Astrocyte (in vitro differentiated cells and primary cell): ENCODE measurements around the gene CORO2A. TPM values are rescaled to one million over a fixed set of nuclear protein-coding genes. Genes with fewer than 3 reads are reported as not detected.

Experiments
- DNase-seq: peaks from one replicate; pipeline ENCODE4 v3.0.0-alpha.2; 2010; ENCODE audit warnings: low read depth
- FAIRE-seq: peaks from 2 replicates; lab custom pipeline; 2011; peaks lifted over from hg19 to GRCh38; lab: Jason Lieb, UNC
- H2AFZ ChIP-seq: 2 replicates; pipeline ENCODE4 v1.6.0; 2012; ENCODE audit warnings: low read depth, low read length, inconsistent platforms
- H3K27ac ChIP-seq: 2 replicates; pipeline ENCODE4 v1.5.1; 2011; ENCODE audit warnings: low read depth, low read length, inconsistent platforms
- H3K27me3 ChIP-seq: 2 replicates; pipeline ENCODE4 v1.6.0; 2011; ENCODE audit warnings: low read length, inconsistent platforms; ENCODE audit not compliant: insufficient read depth
- H3K36me3 ChIP-seq: 2 replicates; pipeline ENCODE4 v1.5.1; 2011; ENCODE audit warnings: low read length, inconsistent platforms; ENCODE audit not compliant: insufficient read depth
- H3K4me1 ChIP-seq: 2 replicates; pipeline ENCODE4 v1.5.1; 2011; ENCODE audit warnings: low read length, inconsistent platforms; ENCODE audit not compliant: insufficient read depth
- H3K4me2 ChIP-seq: 2 replicates; pipeline ENCODE4 v1.6.0; 2012; ENCODE audit warnings: low read length, inconsistent platforms
- H3K4me3 ChIP-seq: 2 replicates; pipeline ENCODE4 v1.5.1; 2011; ENCODE audit warnings: low read depth, mild to moderate bottlenecking, low read length, inconsistent platforms; ENCODE audit not compliant: insufficient read depth
- H3K79me2 ChIP-seq: 2 replicates; pipeline ENCODE4 v1.6.0; 2012; ENCODE audit warnings: mild to moderate bottlenecking, low read length, inconsistent platforms; ENCODE audit not compliant: insufficient read depth
- H3K9ac ChIP-seq: 2 replicates; pipeline ENCODE4 v1.6.0; 2012; ENCODE audit warnings: mild to moderate bottlenecking, low read length, inconsistent platforms
- H3K9me3 ChIP-seq: 2 replicates; pipeline ENCODE4 v1.5.1; 2012; ENCODE audit warnings: low read depth, mild to moderate bottlenecking, low read length, inconsistent platforms; ENCODE audit not compliant: insufficient read depth
- H4K20me1 ChIP-seq: 2 replicates; pipeline ENCODE4 v1.6.0; 2012; ENCODE audit warnings: low read length, inconsistent platforms; ENCODE audit not compliant: insufficient read depth
- H3K27ac Mint-ChIP-seq: one replicate; pipeline ENCODE4 v1.8.0; 2021; ENCODE audit warnings: mild to moderate bottlenecking, mixed read lengths; ENCODE audit not compliant: unreplicated experiment
- H3K27me3 Mint-ChIP-seq: one replicate; pipeline ENCODE4 v1.8.0; 2021; ENCODE audit warnings: low read depth, mixed read lengths; ENCODE audit not compliant: unreplicated experiment
- H3K36me3 Mint-ChIP-seq: one replicate; pipeline ENCODE4 v1.8.0; 2021; ENCODE audit warnings: low read depth, mixed read lengths; ENCODE audit not compliant: unreplicated experiment
- H3K4me1 Mint-ChIP-seq: one replicate; pipeline ENCODE4 v1.8.0; 2021; ENCODE audit warnings: low read depth, mixed read lengths; ENCODE audit not compliant: unreplicated experiment
- H3K4me3 Mint-ChIP-seq: one replicate; pipeline ENCODE4 v1.8.0; 2021; ENCODE audit warnings: mild to moderate bottlenecking, moderate library complexity, mixed read lengths; ENCODE audit not compliant: unreplicated experiment
- H3K9me3 Mint-ChIP-seq: one replicate; pipeline ENCODE4 v1.8.0; 2021; ENCODE audit warnings: mild to moderate bottlenecking, mixed read lengths; ENCODE audit not compliant: unreplicated experiment
- CTCF ChIP-seq: IDR thresholded peaks from 2 replicates; pipeline ENCODE4 v1.5.1; 2011; ENCODE audit warnings: low read depth, mild to moderate bottlenecking, inconsistent platforms, low read length, moderate library complexity; ENCODE audit not compliant: insufficient read depth
- EZH2 ChIP-seq: IDR thresholded peaks from 2 replicates; pipeline ENCODE4 v1.6.1; 2012; ENCODE audit warnings: mild to moderate bottlenecking, low read length, inconsistent platforms; ENCODE audit not compliant: insufficient read depth
- total RNA-seq: library from RNA; stranded (reverse); gene quantifications from 2 replicates; pipeline ENCODE4 v1.2.1, GENCODE V29; 2021

Gene CORO2A
- total RNA-seq, 1 donor from 2014 or later = 11.1 TPM

GRCh38 chr9:98101416-98101815, 91.0 kb downstream of the CORO2A start:
- no peaks in the 10 kb centered on the region for H3K36me3 ChIP-seq
- DNase-seq (no peak), FAIRE-seq (no peak)
- H3K9me3 Mint-ChIP-seq = no peaks in the 10 kb centered on the region
- H3K4me2 ChIP-seq = no peak overlapping the region
- no peaks in the 10 kb centered on the region for H3K4me1 ChIP-seq
- H3K9ac ChIP-seq = no peak overlapping the region
- H3K27me3 Mint-ChIP-seq = peaks cover 2% of the 10 kb centered on the region
- H2AFZ ChIP-seq = no peak overlapping the region
- H3K4me1 Mint-ChIP-seq = peaks cover 3% of the 10 kb centered on the region
- no peaks in the 10 kb centered on the region for H3K9me3 ChIP-seq
- H3K27ac Mint-ChIP-seq = no peak overlapping the region
- no peaks in the 10 kb centered on the region for H3K27me3 ChIP-seq
- peaks cover 15% of the 10 kb centered on the region for H3K36me3 Mint-ChIP-seq
- H3K4me3 ChIP-seq = no peak overlapping the region
- H3K79me2 ChIP-seq = no peaks in the 10 kb centered on the region
- no peak for TF ChIP-seq CTCF
- TF ChIP-seq EZH2 = no peak
- H3K4me3 Mint-ChIP-seq = no peak overlapping the region
- no peak overlapping the region for H3K27ac ChIP-seq
- H4K20me1 ChIP-seq = no peaks in the 10 kb centered on the region

GRCh38 chr9:98100456-98100855, 92.0 kb downstream of the CORO2A start:
- Histone ChIP-seq H3K4me3 (no peak overlapping the region), H3K79me2 (no peaks in the 10 kb centered on the region), H4K20me1 (no peaks in the 10 kb centered on the region), H3K27ac (no peak overlapping the region), H3K27me3 (no peaks in the 10 kb centered on the region), H3K36me3 (no peaks in the 10 kb centered on the region), H3K9ac (no peak overlapping the region), H2AFZ (no peak overlapping the region), H3K4me1 (no peaks in the 10 kb centered on the region), H3K9me3 (no peaks in the 10 kb centered on the region), H3K4me2 (no peak overlapping the region)
- Mint-ChIP-seq H3K27ac (no peak overlapping the region), H3K27me3 (peaks cover 2% of the 10 kb centered on the region), H3K4me1 (peaks cover 3% of the 10 kb centered on the region), H3K36me3 (peaks cover 21% of the 10 kb centered on the region), H3K4me3 (no peak overlapping the region), H3K9me3 (no peaks in the 10 kb centered on the region)
- no peak for TF ChIP-seq CTCF
- TF ChIP-seq EZH2 = no peak
- no peak for FAIRE-seq
- DNase-seq = no peak

GRCh38 chr9:98099898-98100297, 92.5 kb downstream of the CORO2A start:
- H3K9me3 Mint-ChIP-seq = no peaks in the 10 kb centered on the region
- Histone ChIP-seq H3K4me2 (no peak overlapping the region), H3K36me3 (no peaks in the 10 kb centered on the region), H3K9ac (no peak overlapping the region), H3K79me2 (no peaks in the 10 kb centered on the region), H2AFZ (no peak overlapping the region), H3K4me1 (no peaks in the 10 kb centered on the region), H3K27me3 (no peaks in the 10 kb centered on the region), H3K4me3 (no peak overlapping the region), H4K20me1 (no peaks in the 10 kb centered on the region), H3K9me3 (no peaks in the 10 kb centered on the region), H3K27ac (no peak overlapping the region)
- H3K27me3 Mint-ChIP-seq = peaks cover 4% of the 10 kb centered on the region
- TF ChIP-seq CTCF (no peak), EZH2 (no peak)
- H3K4me3 Mint-ChIP-seq = no peak overlapping the region
- H3K27ac Mint-ChIP-seq = no peak overlapping the region
- DNase-seq = no peak
- peaks cover 3% of the 10 kb centered on the region for H3K4me1 Mint-ChIP-seq
- no peak for FAIRE-seq
- H3K36me3 Mint-ChIP-seq = peaks cover 20% of the 10 kb centered on the region
